GM19043 (cell line): ENCODE results near the gene BCAP31.

Experiments
- ATAC-seq: cut with Tn5 transposase; IDR thresholded peaks from one replicate; pipeline ENCODE4 v1.9.1; 2021; ENCODE audit warnings: low read depth; ENCODE audit not compliant: unreplicated experiment

The BCAP31 gene

GRCh38 chrX:153665726-153666306, 58.4 kb downstream of the BCAP31 start:
- no peak for ATAC-seq

GRCh38 chrX:153662266-153662665, 61.9 kb downstream of the BCAP31 start:
- no peak for ATAC-seq

- ATAC-seq, result no peak
Measured at GRCh38 chrX:153659268-153659667, 64.9 kb downstream of the BCAP31 start.

GRCh38 chrX:153657161-153657560, 67.0 kb downstream of the BCAP31 start:
- ATAC-seq, result no peak

- ATAC-seq, result no peak
Measured at GRCh38 chrX:153653556-153653955, 70.6 kb downstream of the BCAP31 start.

GRCh38 chrX:153651540-153652079, 72.6 kb downstream of the BCAP31 start:
- ATAC-seq, result no peak

GRCh38 chrX:153650959-153651358, 73.2 kb downstream of the BCAP31 start:
- no peak for ATAC-seq
